H9 (cell line): ENCODE measurements around the gene ST6GAL1. TPM values are rescaled to one million over a fixed set of nuclear protein-coding genes. Genes with fewer than 3 reads are reported as not detected.
A peak's percentile ranks its signal among the peaks of the same experiment; 100 is the strongest.

Source experiments
- DNase-seq: peaks from one replicate; pipeline ENCODE4 v3.0.0-alpha.2; 2017
- H2AFZ ChIP-seq: one replicate; pipeline ENCODE4 v1.6.1; 2013; ENCODE audit warnings: mild to moderate bottlenecking, low read length, control low read depth, moderate library complexity
- H2AK5ac ChIP-seq: 2 replicates; pipeline ENCODE4 v1.6.1; 2013; ENCODE audit warnings: low read length, control low read depth, mixed read lengths; ENCODE audit not compliant: insufficient read length
- H2BK120ac ChIP-seq: one replicate; pipeline ENCODE4 v1.6.1; 2013; ENCODE audit warnings: low read depth, mild to moderate bottlenecking, low read length, control low read depth, inconsistent platforms; ENCODE audit not compliant: poor library complexity, severe bottlenecking
- H2BK12ac ChIP-seq: 2 replicates; pipeline ENCODE4 v1.6.1; 2013; ENCODE audit warnings: low read length, control low read depth, mixed read lengths, low read depth; ENCODE audit not compliant: insufficient read length
- H2BK15ac ChIP-seq: 2 replicates; pipeline ENCODE4 v1.6.1; 2013; ENCODE audit warnings: low read depth, low read length, control low read depth
- H2BK20ac ChIP-seq: one replicate; pipeline ENCODE4 v1.6.1; 2013; ENCODE audit warnings: low read depth, mild to moderate bottlenecking, low read length, control low read depth, inconsistent platforms; ENCODE audit not compliant: poor library complexity, severe bottlenecking
- H2BK5ac ChIP-seq: 2 replicates; pipeline ENCODE4 v1.6.1; 2013; ENCODE audit warnings: low read length, control low read depth, mixed read lengths; ENCODE audit not compliant: insufficient read length
- H3K14ac ChIP-seq: 2 replicates; pipeline ENCODE4 v1.6.1; 2013; ENCODE audit warnings: low read length, control low read depth; ENCODE audit not compliant: insufficient read depth
- H3K18ac ChIP-seq: 2 replicates; pipeline ENCODE4 v1.6.1; 2013; ENCODE audit warnings: low read depth, mild to moderate bottlenecking, mixed read lengths, low read length, control low read depth; ENCODE audit not compliant: insufficient read length
- H3K23ac ChIP-seq: 2 replicates; pipeline ENCODE4 v1.6.1; 2013; ENCODE audit warnings: low read length, control low read depth, mixed read lengths, low read depth; ENCODE audit not compliant: insufficient read length
- H3K23me2 ChIP-seq: 2 replicates; pipeline ENCODE4 v1.6.1; 2013; ENCODE audit warnings: low read depth, mild to moderate bottlenecking, mixed read lengths, low read length, control low read depth; ENCODE audit not compliant: insufficient read length, poor library complexity, severe bottlenecking
- H3K27ac ChIP-seq: 2 replicates; pipeline ENCODE4 v1.5.1; 2013; ENCODE audit warnings: low read length, control low read depth, mixed read lengths, low read depth; ENCODE audit not compliant: insufficient read length
- H3K27me3 ChIP-seq: 2 replicates; pipeline ENCODE4 v1.6.1; 2013; ENCODE audit warnings: low read length, control low read depth, inconsistent platforms; ENCODE audit not compliant: insufficient read depth
- H3K4ac ChIP-seq: 2 replicates; pipeline ENCODE4 v1.6.1; 2013; ENCODE audit warnings: low read depth, mild to moderate bottlenecking, control low read depth, inconsistent platforms, low read length, moderate library complexity
- H3K4me1 ChIP-seq: 2 replicates; pipeline ENCODE4 v1.6.1; 2013; ENCODE audit warnings: low read length, control low read depth, inconsistent platforms; ENCODE audit not compliant: insufficient read depth
- H3K4me2 ChIP-seq: 2 replicates; pipeline ENCODE4 v1.6.1; 2013; ENCODE audit warnings: low read length, control low read depth, mixed read lengths; ENCODE audit not compliant: insufficient read length, insufficient read depth
- H3K56ac ChIP-seq: 2 replicates; pipeline ENCODE4 v1.6.1; 2013; ENCODE audit warnings: low read depth, mild to moderate bottlenecking, mixed read lengths, low read length, control low read depth; ENCODE audit not compliant: insufficient read length
- H3K79me1 ChIP-seq: 2 replicates; pipeline ENCODE4 v1.6.1; 2013; ENCODE audit warnings: low read depth, mild to moderate bottlenecking, moderate library complexity, low read length, control low read depth, inconsistent platforms; ENCODE audit not compliant: insufficient read depth, poor library complexity, severe bottlenecking
- H3K79me2 ChIP-seq: 2 replicates; pipeline ENCODE4 v1.6.1; 2013; ENCODE audit warnings: low read length, control low read depth, inconsistent platforms; ENCODE audit not compliant: insufficient read depth
- H3K9ac ChIP-seq: 2 replicates; pipeline ENCODE4 v1.6.1; 2013; ENCODE audit warnings: low read length, control low read depth, mixed read lengths; ENCODE audit not compliant: insufficient read length; ENCODE audit errors: extremely low read depth
- H3K9me3 ChIP-seq: one replicate; pipeline ENCODE4 v1.6.1; 2013; ENCODE audit warnings: low read depth, low read length, inconsistent platforms; ENCODE audit not compliant: control insufficient read depth
- H3T11ph ChIP-seq: one replicate; pipeline ENCODE4 v1.6.1; 2013; ENCODE audit warnings: mild to moderate bottlenecking, low read length, control low read depth, inconsistent platforms
- H4K20me1 ChIP-seq: one replicate; pipeline ENCODE4 v1.6.1; 2013; ENCODE audit not compliant: control insufficient read depth, insufficient read length, insufficient read depth
- H4K5ac ChIP-seq: 2 replicates; pipeline ENCODE4 v1.6.1; 2013; ENCODE audit warnings: low read depth, mild to moderate bottlenecking, mixed read lengths, low read length, control low read depth; ENCODE audit not compliant: insufficient read length
- H4K8ac ChIP-seq: replicated peaks from 2 replicates; pipeline ENCODE4 v1.6.1; 2013; ENCODE audit warnings: low read length, control low read depth, mixed read lengths, low read depth; ENCODE audit not compliant: insufficient read length
- H4K91ac ChIP-seq: 2 replicates; pipeline ENCODE4 v1.6.1; 2013; ENCODE audit warnings: low read depth, mild to moderate bottlenecking, moderate library complexity, mixed read lengths, low read length, control low read depth; ENCODE audit not compliant: insufficient read length
- H3K27ac Mint-ChIP-seq, 3 experiments: 2 replicates in 2 of 3; 3 replicates in 1 of 3; pipeline ENCODE4 v1.8.0; 2020 to 2021; ENCODE audit warnings: mixed read lengths in 3 of 3, mild to moderate bottlenecking in 1 of 3, moderate library complexity in 1 of 3
- H3K27me3 Mint-ChIP-seq: 2 replicates; pipeline ENCODE4 v1.8.0; 2021; ENCODE audit warnings: low read depth, mild to moderate bottlenecking, moderate library complexity, mixed read lengths
- H3K36me3 Mint-ChIP-seq, 3 experiments: 2 replicates in 2 of 3; 3 replicates in 1 of 3; pipeline ENCODE4 v1.8.0; 2020 to 2021; ENCODE audit warnings: low read depth in 3 of 3, mixed read lengths in 3 of 3; ENCODE audit not compliant: insufficient read depth in 1 of 3
- H3K4me1 Mint-ChIP-seq, 2 experiments: 2 replicates each; pipeline ENCODE4 v1.8.0; 2020; ENCODE audit warnings: mixed read lengths in 2 of 2
- H3K4me3 Mint-ChIP-seq, 2 experiments: 2 replicates in 1 of 2; 3 replicates in 1 of 2; pipeline ENCODE4 v1.8.0; 2020 to 2021; ENCODE audit warnings: mild to moderate bottlenecking in 2 of 2, mixed read lengths in 2 of 2, moderate library complexity in 1 of 2
- H3K9me3 Mint-ChIP-seq, 2 experiments: 2 replicates in 1 of 2; 3 replicates in 1 of 2; pipeline ENCODE4 v1.8.0; 2020; ENCODE audit warnings: mild to moderate bottlenecking in 2 of 2, mixed read lengths in 2 of 2, moderate library complexity in 1 of 2
- WGBS: extraction: QIAGEN DNeasy Blood & Tissue Kit; methylation state at CpG from one replicate; pipeline ENCODE4 v1.1.7; 2013; ENCODE audit warnings: missing lambda C conversion rate, low lambda C conversion rate, mixed read lengths; ENCODE audit not compliant: insufficient read length; ENCODE audit errors: extremely low coverage; 5-methylcytosine and 5-hydroxymethylcytosine counted together
- total RNA-seq: library from RNA; stranded (reverse); gene quantifications from 2 replicates; pipeline ENCODE4 v1.2.1, GENCODE V29; 2021
- TF ChIP-seq, protein P1 (sequence below): fragments of 200-600 bp; sonication (generic); conservative IDR thresholded peaks from 3 replicates; pipeline ENCODE4 v1.8.0; 2021; ENCODE audit warnings: antibody characterized with exemption, mild to moderate bottlenecking

ST6GAL1 gene
- total RNA-seq, 1 experiment from 2014 or later = 139 TPM

DNA sequence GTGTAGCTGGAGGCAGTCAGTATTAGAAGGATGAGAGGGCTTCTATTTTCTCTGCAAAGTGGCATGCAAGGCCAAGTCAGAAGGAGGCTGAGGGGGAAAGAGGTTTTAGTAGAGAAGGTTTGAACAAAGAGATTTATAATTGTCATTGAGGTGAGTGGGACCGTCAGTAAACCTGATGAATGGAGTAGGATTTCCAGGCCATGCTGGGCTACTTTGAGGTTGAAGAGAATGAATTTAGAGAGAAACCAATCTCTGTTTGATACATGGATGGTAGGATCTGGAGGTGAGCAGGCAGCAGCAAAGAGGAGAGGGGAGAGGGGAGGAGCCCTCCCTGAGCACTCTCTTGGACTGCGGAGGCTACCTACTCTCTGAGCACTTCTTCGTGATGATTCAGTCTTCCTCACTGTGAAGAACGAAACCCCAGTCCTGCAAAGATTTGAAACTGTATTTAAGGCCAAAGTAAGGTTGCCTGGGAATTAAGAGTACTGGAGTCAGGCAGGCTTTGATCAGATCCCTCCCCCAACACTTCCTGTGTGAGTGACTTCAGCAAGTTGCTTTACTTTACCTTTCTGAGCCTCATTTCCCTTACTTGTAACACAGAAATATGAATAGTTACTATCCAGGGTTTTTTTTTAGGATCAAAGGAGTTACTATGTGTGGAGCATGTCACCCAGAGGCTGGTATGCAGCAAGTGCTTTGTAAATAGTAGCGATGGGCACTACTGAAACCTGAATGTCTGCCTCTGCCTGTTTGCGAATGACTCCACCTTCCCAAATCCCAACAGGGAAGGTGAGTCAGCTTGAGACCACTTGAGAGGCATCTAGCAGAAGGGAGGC is 133.2 kb downstream of the ST6GAL1 start:
- Histone ChIP-seq H3T11ph (no peak overlapping the region), H3K23ac (no peak overlapping the region), H2BK120ac (no peak overlapping the region), H3K27ac (peak overlapping the region; percentile 34), H3K4ac (no peak overlapping the region), H4K8ac (no peak overlapping the region), H3K9ac (peak overlapping the region; percentile 4), H3K14ac (no peak overlapping the region), H4K5ac (no peak overlapping the region), H3K9me3 (no peaks in the 10 kb centered on the region), H3K23me2 (no peaks in the 10 kb centered on the region), H2BK15ac (no peak overlapping the region), H3K79me2 (no peaks in the 10 kb centered on the region), H3K79me1 (no peaks in the 10 kb centered on the region), H2AFZ (no peak overlapping the region), H3K27me3 (no peaks in the 10 kb centered on the region), H2BK20ac (no peak overlapping the region), H3K18ac (no peak overlapping the region), H2BK5ac (no peak overlapping the region), H3K4me2 (peak overlapping the region; percentile 16), H4K91ac (no peak overlapping the region), H3K56ac (peak overlapping the region; percentile 55), H4K20me1 (no peaks in the 10 kb centered on the region), H2AK5ac (no peak overlapping the region), H3K4me1 (peaks cover 14% of the 10 kb centered on the region; the same call in 1 of the 2 replicates), H2BK12ac (peak overlapping the region; percentile 57)
- Mint-ChIP-seq H3K27me3 (no peaks in the 10 kb centered on the region), H3K27ac (peak overlapping the region; percentile 10 to 95 (median 82); a peak in 5 of 7 replicates), H3K4me1 (peaks cover 38 to 39% of the 10 kb centered on the region in 2 experiments), H3K36me3 (peaks cover 34 to 72% (median 53%) of the 10 kb centered on the region in 3 experiments), H3K4me3 (no peak overlapping the region; a peak in 2 of 5 replicates), H3K9me3 (0 out of 5 replicates have a peak, but pooled peaks cover 0 to 5% of the 10 kb centered on the region in 2 experiments)
- no peak for DNase-seq
- no CpG with 5 or more reads among the region's 6 CpGs for WGBS
- TF ChIP-seq, protein P1, sequence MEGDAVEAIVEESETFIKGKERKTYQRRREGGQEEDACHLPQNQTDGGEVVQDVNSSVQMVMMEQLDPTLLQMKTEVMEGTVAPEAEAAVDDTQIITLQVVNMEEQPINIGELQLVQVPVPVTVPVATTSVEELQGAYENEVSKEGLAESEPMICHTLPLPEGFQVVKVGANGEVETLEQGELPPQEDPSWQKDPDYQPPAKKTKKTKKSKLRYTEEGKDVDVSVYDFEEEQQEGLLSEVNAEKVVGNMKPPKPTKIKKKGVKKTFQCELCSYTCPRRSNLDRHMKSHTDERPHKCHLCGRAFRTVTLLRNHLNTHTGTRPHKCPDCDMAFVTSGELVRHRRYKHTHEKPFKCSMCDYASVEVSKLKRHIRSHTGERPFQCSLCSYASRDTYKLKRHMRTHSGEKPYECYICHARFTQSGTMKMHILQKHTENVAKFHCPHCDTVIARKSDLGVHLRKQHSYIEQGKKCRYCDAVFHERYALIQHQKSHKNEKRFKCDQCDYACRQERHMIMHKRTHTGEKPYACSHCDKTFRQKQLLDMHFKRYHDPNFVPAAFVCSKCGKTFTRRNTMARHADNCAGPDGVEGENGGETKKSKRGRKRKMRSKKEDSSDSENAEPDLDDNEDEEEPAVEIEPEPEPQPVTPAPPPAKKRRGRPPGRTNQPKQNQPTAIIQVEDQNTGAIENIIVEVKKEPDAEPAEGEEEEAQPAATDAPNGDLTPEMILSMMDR = no peak
